GM19452 (cell line): ENCODE data around the gene IPP.
"Not testable (repeated sequence)": the region's sequence is repeated elsewhere in the genome, so short reads cannot be mapped to it uniquely, and the experiment has no call there.

ENCODE experiments used
- ATAC-seq: cut with Tn5 transposase; IDR thresholded peaks from one replicate; pipeline ENCODE4 v1.9.1; 2021; ENCODE audit not compliant: unreplicated experiment

Gene IPP

GRCh38 chr1:45685308-45686014 is 65.0 kb downstream of the IPP start:
- no peak for ATAC-seq

GRCh38 chr1:45684402-45684801 is 66.1 kb downstream of the IPP start:
- no peak for ATAC-seq

- ATAC-seq = no peak
Observed at GRCh38 chr1:45682942-45683341, 67.5 kb downstream of the IPP start.

- ATAC-seq = no peak
Observed at GRCh38 chr1:45679123-45679522, 71.3 kb downstream of the IPP start.

- no peak for ATAC-seq
Observed at GRCh38 chr1:45678489-45678888, 72.0 kb downstream of the IPP start.

- no peak for ATAC-seq
Observed at GRCh38 chr1:45677751-45678245, 72.7 kb downstream of the IPP start.

- not testable (repeated sequence) for ATAC-seq
Observed at GRCh38 chr1:45676553-45676952, 73.9 kb downstream of the IPP start.

GRCh38 chr1:45674478-45674877 is 76.0 kb downstream of the IPP start:
- ATAC-seq = no peak

GRCh38 chr1:45673956-45674355 is 76.5 kb downstream of the IPP start:
- ATAC-seq = no peak

- ATAC-seq = no peak
Observed at GRCh38 chr1:45669859-45670655, 80.4 kb downstream of the IPP start.

GRCh38 chr1:45669379-45669778 is 81.1 kb downstream of the IPP start:
- no peak for ATAC-seq

- no peak for ATAC-seq
Observed at GRCh38 chr1:45668526-45668925, 81.9 kb downstream of the IPP start.

- ATAC-seq = no peak
Observed at GRCh38 chr1:45667321-45668111, 82.9 kb downstream of the IPP start.

GRCh38 chr1:45666836-45667235 is 83.6 kb downstream of the IPP start:
- ATAC-seq = no peak

GRCh38 chr1:45660336-45660735 is 90.1 kb downstream of the IPP start:
- ATAC-seq = no peak

GRCh38 chr1:45659222-45659621 is 91.2 kb downstream of the IPP start:
- ATAC-seq = no peak

- no peak for ATAC-seq
Observed at GRCh38 chr1:45658171-45658570, 92.3 kb downstream of the IPP start.

GRCh38 chr1:45656573-45657226 is 93.8 kb downstream of the IPP start:
- ATAC-seq = no peak

- no peak for ATAC-seq
Observed at GRCh38 chr1:45654540-45655280, 95.7 kb downstream of the IPP start.
